GM12891 (cell line): ENCODE measurements around the gene NUDT21.

ENCODE experiments used
- POLR2A ChIP-seq: IDR thresholded peaks from 2 replicates; pipeline ENCODE4 v1.6.1; 2011; ENCODE audit warnings: low read depth, low read length, control low read depth
- POLR2AphosphoS5 ChIP-seq: IDR thresholded peaks from 2 replicates; pipeline ENCODE4 v1.6.1; 2011; ENCODE audit warnings: low read depth, low read length, control low read depth
- POU2F2 ChIP-seq: IDR thresholded peaks from 2 replicates; pipeline ENCODE4 v1.6.1; 2011; ENCODE audit warnings: low read depth, mild to moderate bottlenecking, control low read depth, low read length, moderate library complexity
- SPI1 ChIP-seq: IDR thresholded peaks from 2 replicates; pipeline ENCODE4 v1.6.1; 2011; ENCODE audit warnings: low read depth, low read length, control low read depth
- TAF1 ChIP-seq: IDR thresholded peaks from 2 replicates; pipeline ENCODE4 v1.6.1; 2011; ENCODE audit warnings: low read depth, low read length, control low read depth

DNA sequence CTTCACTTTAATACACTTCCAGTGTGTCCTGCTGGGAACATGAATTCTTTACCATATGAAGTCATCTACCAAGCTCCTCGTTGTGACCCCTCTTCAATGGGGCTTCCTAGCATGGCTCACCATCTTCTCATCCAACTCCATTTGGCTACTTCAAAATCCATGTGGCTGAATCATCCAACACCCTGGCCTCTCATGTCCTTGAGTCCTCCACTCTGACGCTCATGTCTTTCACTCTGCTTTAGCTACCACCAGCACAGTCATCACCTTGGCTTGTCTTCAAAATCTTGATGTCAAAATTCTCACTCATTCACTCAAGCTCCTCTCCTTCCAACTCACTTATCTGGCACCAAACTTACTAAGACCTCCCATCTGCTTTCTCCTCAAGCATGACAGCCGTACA is 61.6 kb downstream of the NUDT21 start:
- TF ChIP-seq POLR2A (no peak), POLR2AphosphoS5 (no peak), TAF1 (no peak), SPI1 (no peak), POU2F2 (no peak)
